Large intestine (tissue), 3 donors: ENCODE results near the gene EXOSC7. TPM values are rescaled to one million over a fixed set of nuclear protein-coding genes. Genes with fewer than 3 reads are reported as not detected.
"Not testable (repeated sequence)": the region's sequence is repeated elsewhere in the genome, so short reads cannot be mapped to it uniquely, and the experiment has no call there.

Experiments
- DNase-seq, 2 donors: peaks; one replicate each; pipeline versions ENCODE4 v3.0.0 to v3.0.0-alpha.2; 2013
- H3K27ac ChIP-seq: one replicate; pipeline ENCODE4 v1.5.1; 2013; ENCODE audit warnings: low read length
- H3K27me3 ChIP-seq: 2 replicates; pipeline ENCODE4 v1.6.1; 2013; ENCODE audit warnings: low read length; ENCODE audit not compliant: control insufficient read depth, insufficient read depth
- H3K36me3 ChIP-seq: 2 replicates; pipeline ENCODE4 v1.6.1; 2013; ENCODE audit warnings: low read length; ENCODE audit not compliant: control insufficient read depth, insufficient read depth
- H3K4me1 ChIP-seq: one replicate; pipeline ENCODE4 v1.6.1; 2013; ENCODE audit warnings: low read length; ENCODE audit not compliant: control insufficient read depth, insufficient read depth
- H3K4me3 ChIP-seq: one replicate; pipeline ENCODE4 v1.5.1; 2013; ENCODE audit warnings: low read length
- H3K9me3 ChIP-seq: one replicate; pipeline ENCODE4 v1.6.1; 2013; ENCODE audit warnings: mild to moderate bottlenecking, low read depth, low read length, moderate library complexity; ENCODE audit not compliant: control insufficient read depth
- WGBS: methylation state at CpG from one replicate; pipeline ENCODE4 v1.1.5; 2013; ENCODE audit warnings: low lambda C conversion rate; ENCODE audit not compliant: insufficient coverage; 5-methylcytosine and 5-hydroxymethylcytosine counted together
- polyA plus RNA-seq: library from polyadenylated mRNA; unstranded; fragments of 120-200 nt; gene quantifications from one replicate; pipeline ENCODE4 v1.2.1, GENCODE V29; 2013

The EXOSC7 gene
- polyA plus RNA-seq, 1 donor: 38.1 TPM

GRCh38 chr3:44974416-44974815 lies 1.6 kb upstream of the EXOSC7 start:
- DNase-seq: peak; percentile 68 to 88
- Histone ChIP-seq H3K27ac (peak overlapping the region; percentile 95), H3K36me3 (peaks cover 2% of the 10 kb centered on the region), H3K27me3 (no peaks in the 10 kb centered on the region), H3K4me3 (peak overlapping the region; percentile 98), H3K4me1 (peaks cover 45% of the 10 kb centered on the region), H3K9me3 (no peaks in the 10 kb centered on the region)
- WGBS: no CpG with 5 or more reads among the region's 4 CpGs

- no peak overlapping the region for H3K27ac ChIP-seq
- WGBS: no CpG with 5 or more reads among the region's 1 CpG
These were observed 5.2 kb downstream of the EXOSC7 start for GRCh38 chr3:44981220-44981619.

GRCh38 chr3:44981751-44982150 lies 5.7 kb downstream of the EXOSC7 start:
- Histone ChIP-seq H3K27me3 (no peaks in the 10 kb centered on the region), H3K27ac (no peak overlapping the region), H3K36me3 (peaks cover 2% of the 10 kb centered on the region), H3K9me3 (peaks cover 4% of the 10 kb centered on the region), H3K4me1 (peaks cover 7% of the 10 kb centered on the region), H3K4me3 (no peak overlapping the region)
- no peak for DNase-seq
- WGBS: 100% methylated on average over 1 of the region's 4 CpGs

More at GRCh38 chr3:44981220-44981619, 5.2 kb downstream of the EXOSC7 start:
- H3K4me1 ChIP-seq: peaks cover 7% of the 10 kb centered on the region
- no peaks in the 10 kb centered on the region for H3K27me3 ChIP-seq
- H3K4me3 ChIP-seq: no peak overlapping the region
- peaks cover 2% of the 10 kb centered on the region for H3K36me3 ChIP-seq
- no peak for DNase-seq
- H3K9me3 ChIP-seq: peaks cover under 1% of the 10 kb centered on the region

- no peak for DNase-seq
- no CpG with 5 or more reads among the region's 3 CpGs for WGBS
- Histone ChIP-seq H3K4me1 (no peaks in the 10 kb centered on the region), H3K27ac (no peak overlapping the region), H3K4me3 (no peak overlapping the region), H3K27me3 (no peaks in the 10 kb centered on the region), H3K36me3 (peaks cover 2% of the 10 kb centered on the region), H3K9me3 (peaks cover 4% of the 10 kb centered on the region)
These were observed 6.8 kb downstream of the EXOSC7 start for GRCh38 chr3:44982817-44983216.

GRCh38 chr3:44983484-44983941 lies 7.5 kb downstream of the EXOSC7 start:
- Histone ChIP-seq H3K4me1 (no peaks in the 10 kb centered on the region), H3K27me3 (no peaks in the 10 kb centered on the region), H3K9me3 (peaks cover 4% of the 10 kb centered on the region), H3K4me3 (no peak overlapping the region), H3K36me3 (peaks cover 2% of the 10 kb centered on the region), H3K27ac (no peak overlapping the region)
- no CpG with 5 or more reads among the region's 1 CpG for WGBS
- no peak for DNase-seq

- Histone ChIP-seq H3K9me3 (peaks cover 4% of the 10 kb centered on the region), H3K27me3 (no peaks in the 10 kb centered on the region), H3K4me1 (no peaks in the 10 kb centered on the region), H3K27ac (no peak overlapping the region), H3K4me3 (no peak overlapping the region), H3K36me3 (peaks cover 6% of the 10 kb centered on the region)
- DNase-seq: no peak
- WGBS: no CpG with 5 or more reads among the region's 2 CpGs
These were observed 8.3 kb downstream of the EXOSC7 start for GRCh38 chr3:44984335-44984734.

GRCh38 chr3:44986330-44986729 lies 10.3 kb downstream of the EXOSC7 start:
- H3K4me1 ChIP-seq: not testable (repeated sequence)
- H3K36me3 ChIP-seq: peaks cover 26% of the 10 kb centered on the region
- WGBS: no CpG with 5 or more reads among the region's 14 CpGs

GRCh38 chr3:44987332-44987731 lies 11.3 kb downstream of the EXOSC7 start:
- Histone ChIP-seq H3K4me1 (no peaks in the 10 kb centered on the region), H3K36me3 (peaks cover 36% of the 10 kb centered on the region), H3K27me3 (no peaks in the 10 kb centered on the region), H3K27ac (no peak overlapping the region), H3K4me3 (no peak overlapping the region), H3K9me3 (peaks cover 4% of the 10 kb centered on the region)
- WGBS: no CpG with 5 or more reads among the region's 6 CpGs
- no peak for DNase-seq

More at GRCh38 chr3:44986330-44986729, 10.3 kb downstream of the EXOSC7 start:
- not testable (repeated sequence) for H3K27me3 ChIP-seq, H3K9me3 ChIP-seq, H3K4me3 ChIP-seq, H3K27ac ChIP-seq, DNase-seq

GRCh38 chr3:44988073-44988472 lies 12.0 kb downstream of the EXOSC7 start:
- Histone ChIP-seq H3K27ac (no peak overlapping the region), H3K36me3 (peaks cover 37% of the 10 kb centered on the region), H3K9me3 (peaks cover 4% of the 10 kb centered on the region), H3K4me1 (peaks cover under 1% of the 10 kb centered on the region), H3K4me3 (no peak overlapping the region), H3K27me3 (no peaks in the 10 kb centered on the region)
- no CpG with 5 or more reads among the region's 2 CpGs for WGBS
- DNase-seq: no peak

GRCh38 chr3:44989141-44989540 lies 13.1 kb downstream of the EXOSC7 start:
- H3K9me3 ChIP-seq: peaks cover 4% of the 10 kb centered on the region
- H3K27me3 ChIP-seq: no peaks in the 10 kb centered on the region
- H3K27ac ChIP-seq: no peak overlapping the region
- peaks cover 37% of the 10 kb centered on the region for H3K36me3 ChIP-seq
- no CpG with 5 or more reads among the region's 8 CpGs for WGBS
- H3K4me3 ChIP-seq: no peak overlapping the region
- H3K4me1 ChIP-seq: peaks cover 5% of the 10 kb centered on the region
- DNase-seq: no peak

- no CpG with 5 or more reads among the region's 1 CpG for WGBS
These were observed 13.8 kb downstream of the EXOSC7 start for GRCh38 chr3:44989636-44990373.

More at GRCh38 chr3:44989636-44990373, 13.8 kb downstream of the EXOSC7 start:
- H3K27ac ChIP-seq: no peak overlapping the region
- H3K9me3 ChIP-seq: peaks cover 4% of the 10 kb centered on the region
- no peak overlapping the region for H3K4me3 ChIP-seq
- H3K4me1 ChIP-seq: peaks cover 11% of the 10 kb centered on the region
- H3K36me3 ChIP-seq: peaks cover 37% of the 10 kb centered on the region
- no peak for DNase-seq
- H3K27me3 ChIP-seq: no peaks in the 10 kb centered on the region
